Skeletal muscle tissue (tissue), 4 donors: Measurements from ENCODE around the gene EDNRA. TPM values are rescaled to one million over a fixed set of nuclear protein-coding genes. Genes with fewer than 3 reads are reported as not detected.

Experiments used
- H3K27ac ChIP-seq: one replicate; pipeline ENCODE4 v1.7.0; 2013; ENCODE audit warnings: mild to moderate bottlenecking, low read depth, low read length, inconsistent platforms
- H3K27me3 ChIP-seq, 3 donors: one replicate each; pipeline ENCODE4 v1.7.0; 2013; ENCODE audit warnings: low read length in 3 of 3; ENCODE audit not compliant: control insufficient read depth in 3 of 3, insufficient read depth in 3 of 3
- H3K36me3 ChIP-seq, 3 donors: one replicate each; pipeline ENCODE4 v1.7.0; 2013; ENCODE audit warnings: low read length in 3 of 3; ENCODE audit not compliant: control insufficient read depth in 3 of 3, insufficient read depth in 3 of 3
- H3K4me1 ChIP-seq, 3 donors: one replicate each; pipeline ENCODE4 v1.7.0; 2013; ENCODE audit warnings: low read length in 3 of 3, mild to moderate bottlenecking in 3 of 3; ENCODE audit not compliant: control insufficient read depth in 3 of 3, insufficient read depth in 3 of 3
- H3K4me3 ChIP-seq, 3 donors: one replicate each; pipeline ENCODE4 v1.7.0; 2013; ENCODE audit warnings: low read length in 3 of 3
- H3K9ac ChIP-seq, 3 donors: one replicate each; pipeline ENCODE4 v1.7.0; 2013; ENCODE audit warnings: low read length in 3 of 3, mild to moderate bottlenecking in 3 of 3, moderate library complexity in 2 of 3, low read depth in 1 of 3
- H3K9me3 ChIP-seq, 3 donors: one replicate each; pipeline ENCODE4 v1.7.0; 2013; ENCODE audit warnings: low read length in 3 of 3; ENCODE audit not compliant: control insufficient read depth in 3 of 3
- total RNA-seq: library from RNA; depleted of rRNA; stranded (reverse); fragments of >200 nt; gene quantifications from one replicate; pipeline ENCODE4 v1.2.3, GENCODE V29; 2014
- donor health status: Osteomylitis.

The EDNRA gene
- total RNA-seq, 1 donor from 2014 or later = 41.8 TPM

DNA sequence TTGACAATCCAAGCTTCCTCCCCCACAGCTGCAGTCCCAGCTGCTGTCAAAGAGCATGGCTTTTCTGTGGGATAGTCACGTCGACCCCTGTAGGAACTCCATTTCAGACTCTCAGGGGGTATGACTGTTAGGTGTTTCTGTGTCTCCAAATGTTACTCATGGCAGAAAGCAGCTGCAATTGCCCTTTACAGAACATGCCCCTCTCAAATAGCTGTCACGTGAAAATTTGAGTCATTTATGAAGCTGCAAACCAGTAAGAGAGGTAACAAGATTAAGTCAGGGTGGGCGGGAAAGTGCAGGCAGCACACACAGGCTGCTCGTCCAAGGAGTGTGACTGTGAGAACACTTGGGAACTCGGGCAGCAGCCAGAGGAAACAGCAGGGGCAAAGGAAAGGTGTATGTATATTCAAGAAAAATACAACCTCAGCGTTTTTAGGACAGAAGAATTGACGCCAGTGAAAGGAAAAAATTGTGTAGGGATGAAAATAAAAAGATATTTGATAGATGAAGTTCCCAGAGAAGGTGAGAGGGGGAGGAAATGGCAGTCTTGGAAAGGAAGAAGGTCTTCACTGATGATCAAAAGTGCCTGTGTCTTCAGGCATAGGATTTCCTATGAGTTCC lies 69.8 kb downstream of the EDNRA start:
- H3K9me3 ChIP-seq = no peaks in the 10 kb centered on the region
- H3K36me3 ChIP-seq = no peaks in the 10 kb centered on the region
- H3K4me1 ChIP-seq = no peaks in the 10 kb centered on the region
- no peak overlapping the region for H3K4me3 ChIP-seq
- H3K9ac ChIP-seq = no peak overlapping the region
- H3K27me3 ChIP-seq = no peaks in the 10 kb centered on the region
- H3K27ac ChIP-seq = no peak overlapping the region

- Histone ChIP-seq H3K36me3 (no peaks in the 10 kb centered on the region), H3K4me1 (no peaks in the 10 kb centered on the region), H3K9me3 (no peaks in the 10 kb centered on the region), H3K4me3 (no peak overlapping the region), H3K9ac (no peak overlapping the region), H3K27ac (no peak overlapping the region), H3K27me3 (no peaks in the 10 kb centered on the region)
These were observed 79.7 kb downstream of the EDNRA start for GRCh38 chr4:147560625-147561024.

DNA sequence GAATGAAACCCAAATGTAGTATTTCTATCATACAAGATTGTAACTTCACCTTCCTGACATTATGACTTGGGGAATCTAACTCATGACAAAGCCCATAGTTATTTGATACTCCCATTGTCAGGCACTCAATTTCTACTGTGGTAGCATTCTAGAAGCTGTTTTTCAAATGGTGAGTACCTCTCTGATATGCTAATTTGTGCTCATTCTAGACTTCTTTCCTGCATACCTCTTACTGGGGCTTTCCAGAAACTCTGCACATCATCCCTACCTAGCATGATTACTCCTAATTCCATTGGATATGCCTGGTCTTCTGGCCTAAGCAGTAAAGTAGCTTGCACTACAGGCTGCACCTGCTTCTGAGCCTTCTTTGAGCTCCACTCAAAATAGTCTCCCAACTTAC lies 85.9 kb downstream of the EDNRA start:
- no peak overlapping the region for H3K4me3 ChIP-seq
- no peaks in the 10 kb centered on the region for H3K36me3 ChIP-seq
- H3K4me1 ChIP-seq = no peaks in the 10 kb centered on the region
- no peaks in the 10 kb centered on the region for H3K9me3 ChIP-seq
- H3K27me3 ChIP-seq = no peaks in the 10 kb centered on the region
- no peak overlapping the region for H3K27ac ChIP-seq
- no peak overlapping the region for H3K9ac ChIP-seq

GRCh38 chr4:147567276-147567675 lies 86.4 kb downstream of the EDNRA start:
- Histone ChIP-seq H3K27me3 (no peaks in the 10 kb centered on the region), H3K9me3 (no peaks in the 10 kb centered on the region), H3K9ac (no peak overlapping the region), H3K36me3 (no peaks in the 10 kb centered on the region), H3K4me1 (no peaks in the 10 kb centered on the region), H3K4me3 (no peak overlapping the region), H3K27ac (no peak overlapping the region)

- Histone ChIP-seq H3K4me1 (no peaks in the 10 kb centered on the region), H3K27me3 (no peaks in the 10 kb centered on the region), H3K9ac (no peak overlapping the region), H3K27ac (no peak overlapping the region), H3K9me3 (no peaks in the 10 kb centered on the region), H3K4me3 (no peak overlapping the region), H3K36me3 (no peaks in the 10 kb centered on the region)
These were observed 89.7 kb downstream of the EDNRA start for GRCh38 chr4:147570616-147571015.

DNA sequence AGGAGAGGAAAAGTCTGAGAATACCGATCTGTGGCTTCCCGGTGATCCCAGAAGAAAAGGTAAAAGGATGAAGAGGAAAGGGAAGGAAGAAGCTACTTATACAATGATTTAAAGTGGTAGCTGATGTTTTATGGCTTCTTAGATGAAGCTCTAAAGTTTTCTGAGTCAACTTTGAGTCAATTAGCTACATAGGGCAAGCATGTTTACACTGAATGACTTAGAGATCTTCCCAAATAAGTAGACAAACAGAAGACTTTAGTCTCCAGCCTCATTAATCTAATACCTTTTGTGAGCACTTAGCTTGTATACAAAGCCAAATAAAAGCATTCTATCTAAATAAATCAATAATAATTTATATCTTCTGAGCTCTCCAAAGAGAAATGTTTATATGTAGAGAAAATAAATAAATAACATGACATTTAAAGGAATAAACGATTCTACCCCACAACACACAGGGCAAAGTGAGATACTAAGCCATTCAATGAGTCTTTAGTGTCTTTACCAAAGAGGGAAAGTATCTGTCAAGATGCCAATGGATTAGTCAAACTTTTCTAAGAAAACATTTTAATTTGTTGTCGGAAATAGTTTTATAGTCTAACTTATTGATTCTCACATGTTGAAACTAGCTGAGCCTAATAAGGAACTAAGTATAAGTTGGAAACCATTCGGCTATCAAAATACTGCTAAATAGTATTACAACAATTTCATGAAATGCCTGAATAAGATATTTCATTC lies 90.3 kb downstream of the EDNRA start:
- no peaks in the 10 kb centered on the region for H3K36me3 ChIP-seq
- no peak overlapping the region for H3K4me3 ChIP-seq
- no peak overlapping the region for H3K9ac ChIP-seq
- no peak overlapping the region for H3K27ac ChIP-seq
- H3K9me3 ChIP-seq = no peaks in the 10 kb centered on the region
- H3K27me3 ChIP-seq = no peaks in the 10 kb centered on the region
- no peaks in the 10 kb centered on the region for H3K4me1 ChIP-seq

DNA sequence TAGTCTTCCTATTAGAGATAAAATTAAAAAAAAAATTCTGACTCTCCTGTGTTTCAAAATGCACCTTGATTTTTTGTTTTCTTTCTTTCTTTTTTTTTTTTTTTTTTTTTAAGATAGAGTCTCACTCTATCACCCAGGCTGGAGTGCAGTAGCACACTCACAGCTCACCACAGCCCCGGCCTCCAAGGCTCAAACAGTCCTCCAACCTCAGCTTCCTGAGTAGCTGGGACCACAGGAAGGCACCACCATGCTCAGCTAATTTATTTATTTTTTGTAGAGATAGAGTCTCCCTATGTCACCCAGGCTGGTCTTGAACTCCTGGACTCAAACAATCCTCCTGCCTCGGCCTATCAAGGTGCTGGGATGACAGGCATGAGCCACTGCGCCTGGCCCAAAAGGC lies 95.2 kb downstream of the EDNRA start:
- H3K4me3 ChIP-seq = no peak overlapping the region

DNA sequence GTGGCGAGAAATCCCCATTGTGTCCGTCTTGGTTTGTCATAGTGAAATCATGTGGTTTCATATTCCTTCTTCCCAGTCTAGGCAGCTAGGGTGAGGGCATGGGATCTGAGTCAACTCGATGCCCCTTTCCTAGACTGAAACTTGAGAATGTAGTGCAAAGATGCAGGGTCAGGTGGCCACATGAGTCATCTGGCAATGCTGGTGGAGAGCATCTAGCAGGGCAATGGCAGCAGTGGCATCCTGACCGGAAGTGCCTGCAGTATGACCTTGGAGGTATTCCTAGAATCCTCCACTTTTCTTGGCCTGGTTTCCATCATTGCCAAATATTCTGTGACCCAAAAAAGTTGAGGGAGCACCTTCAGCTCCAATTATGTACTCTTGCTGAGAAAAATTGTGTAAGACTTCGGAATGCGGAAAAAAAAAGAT lies 97.2 kb downstream of the EDNRA start:
- Histone ChIP-seq H3K9ac (no peak overlapping the region), H3K36me3 (no peaks in the 10 kb centered on the region), H3K27ac (no peak overlapping the region), H3K9me3 (no peaks in the 10 kb centered on the region), H3K27me3 (no peaks in the 10 kb centered on the region), H3K4me3 (no peak overlapping the region), H3K4me1 (no peaks in the 10 kb centered on the region)

More for the DNA sequence above, 95.2 kb downstream of the EDNRA start:
- Histone ChIP-seq H3K27ac (no peak overlapping the region), H3K27me3 (no peaks in the 10 kb centered on the region), H3K36me3 (no peaks in the 10 kb centered on the region), H3K4me1 (no peaks in the 10 kb centered on the region), H3K9me3 (no peaks in the 10 kb centered on the region), H3K9ac (no peak overlapping the region)

GRCh38 chr4:147578593-147578992 lies 97.7 kb downstream of the EDNRA start:
- Histone ChIP-seq H3K9me3 (no peaks in the 10 kb centered on the region), H3K4me3 (no peak overlapping the region), H3K27me3 (no peaks in the 10 kb centered on the region), H3K36me3 (no peaks in the 10 kb centered on the region), H3K27ac (no peak overlapping the region), H3K4me1 (no peaks in the 10 kb centered on the region), H3K9ac (no peak overlapping the region)

- H3K27ac ChIP-seq = no peak overlapping the region
- no peaks in the 10 kb centered on the region for H3K9me3 ChIP-seq
These were observed 99.5 kb downstream of the EDNRA start for GRCh38 chr4:147580396-147580795.

More at GRCh38 chr4:147580396-147580795, 99.5 kb downstream of the EDNRA start:
- Histone ChIP-seq H3K4me1 (no peaks in the 10 kb centered on the region), H3K9ac (no peak overlapping the region), H3K27me3 (no peaks in the 10 kb centered on the region), H3K36me3 (no peaks in the 10 kb centered on the region), H3K4me3 (no peak overlapping the region)
